Measurements from ENCODE around the gene SUFU. TPM values are rescaled to one million over a fixed set of nuclear protein-coding genes. Genes with fewer than 3 reads are reported as not detected.

Gene SUFU
- total RNA-seq, 1 experiment from 2014 or later: 4.6 TPM

DNA sequence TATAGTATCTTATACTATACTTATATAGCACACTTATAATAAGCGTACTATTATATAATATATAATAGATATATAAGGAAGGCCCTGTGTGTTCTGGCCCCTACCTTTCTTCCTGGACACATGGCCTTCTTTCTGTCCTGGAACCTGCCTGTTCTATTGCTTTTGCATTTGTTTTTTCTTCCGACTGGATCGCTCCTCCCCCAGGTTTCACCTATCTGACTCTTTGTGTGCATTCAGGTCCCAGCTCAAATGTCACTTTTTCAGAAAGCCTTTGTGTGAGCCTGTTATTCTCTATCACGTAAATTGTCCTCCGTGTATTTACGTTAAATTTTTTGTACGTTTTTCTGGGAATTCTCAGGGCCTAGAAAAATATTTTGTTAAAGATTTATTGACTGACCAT, 137.6 kb downstream of the SUFU start:
- DNase-seq (ENCODE audit: low read depth): no peak

DNA sequence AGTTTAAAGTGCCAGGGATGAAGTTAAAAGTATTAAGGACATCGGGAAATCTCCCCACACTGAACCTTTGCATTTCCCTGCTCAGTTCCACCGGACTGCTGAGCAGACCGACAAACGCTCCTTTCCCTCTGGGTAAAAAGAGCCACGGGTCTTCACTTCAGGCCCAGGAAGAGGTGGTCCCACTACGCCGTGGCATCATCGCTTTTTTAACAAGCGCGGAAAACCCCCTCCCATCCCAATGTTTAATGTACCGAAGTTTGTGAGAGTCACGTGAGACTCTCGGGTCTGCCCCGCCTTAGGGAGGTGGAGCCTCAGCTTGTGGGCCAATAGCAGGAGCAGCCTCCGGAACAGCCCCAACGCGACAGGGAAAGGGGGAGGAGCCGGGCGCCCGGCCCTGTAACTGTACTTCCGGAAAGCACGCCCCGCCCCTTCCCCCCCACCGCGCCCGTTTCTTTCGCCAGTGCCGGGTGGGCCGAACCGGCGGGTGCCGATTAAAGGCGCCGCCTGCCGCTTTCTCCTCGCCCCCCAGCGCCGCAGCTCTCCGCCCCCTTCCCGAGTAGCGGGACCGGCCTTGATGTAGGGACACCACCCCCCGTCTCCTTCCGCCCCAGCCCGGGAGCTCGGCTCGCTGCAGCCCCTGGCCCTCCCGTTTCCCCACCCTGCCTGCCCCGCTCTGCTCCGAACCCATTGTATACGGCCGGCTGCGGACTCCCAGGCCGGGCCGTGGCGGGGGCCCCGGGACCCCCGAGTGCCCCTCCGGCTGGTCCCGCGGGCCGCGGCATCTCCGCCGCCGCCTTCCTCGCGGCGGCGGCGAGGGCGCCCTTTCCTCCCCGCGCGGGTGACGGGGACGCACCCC, 138.3 kb downstream of the SUFU start:
- peak; percentile 94 for DNase-seq (ENCODE audit: low read depth)

DNA sequence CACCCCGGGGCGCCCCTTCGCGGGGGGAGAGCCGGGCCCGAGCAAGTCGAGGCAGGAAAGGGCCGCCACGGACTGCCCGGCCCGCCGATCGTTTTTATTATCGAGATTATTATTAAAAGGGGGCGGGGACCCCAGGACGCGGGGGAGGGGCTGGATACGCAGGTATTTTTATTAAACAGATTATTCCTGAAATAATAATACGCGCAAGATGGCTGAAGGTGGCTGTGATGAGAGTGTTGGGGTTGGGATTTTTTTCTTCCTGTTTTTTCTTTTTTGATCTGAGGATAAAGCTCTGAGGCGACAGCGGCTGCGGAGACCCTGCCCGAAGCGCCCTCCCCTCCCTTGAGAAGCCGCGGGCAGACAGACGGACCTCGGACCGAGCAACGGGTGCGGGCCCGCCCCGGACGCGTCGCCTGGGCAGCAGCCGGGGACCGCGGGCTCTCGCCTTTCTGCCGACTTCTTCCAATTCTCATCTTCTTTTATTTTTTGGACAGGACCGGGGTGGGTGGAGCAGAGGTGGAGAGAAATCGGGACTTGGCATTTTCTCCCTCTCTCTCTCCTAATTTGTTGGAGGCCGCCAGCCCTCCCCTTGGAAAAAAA, 139.1 kb downstream of the SUFU start:
- peak; percentile 61 for DNase-seq (ENCODE audit: low read depth)

DNA sequence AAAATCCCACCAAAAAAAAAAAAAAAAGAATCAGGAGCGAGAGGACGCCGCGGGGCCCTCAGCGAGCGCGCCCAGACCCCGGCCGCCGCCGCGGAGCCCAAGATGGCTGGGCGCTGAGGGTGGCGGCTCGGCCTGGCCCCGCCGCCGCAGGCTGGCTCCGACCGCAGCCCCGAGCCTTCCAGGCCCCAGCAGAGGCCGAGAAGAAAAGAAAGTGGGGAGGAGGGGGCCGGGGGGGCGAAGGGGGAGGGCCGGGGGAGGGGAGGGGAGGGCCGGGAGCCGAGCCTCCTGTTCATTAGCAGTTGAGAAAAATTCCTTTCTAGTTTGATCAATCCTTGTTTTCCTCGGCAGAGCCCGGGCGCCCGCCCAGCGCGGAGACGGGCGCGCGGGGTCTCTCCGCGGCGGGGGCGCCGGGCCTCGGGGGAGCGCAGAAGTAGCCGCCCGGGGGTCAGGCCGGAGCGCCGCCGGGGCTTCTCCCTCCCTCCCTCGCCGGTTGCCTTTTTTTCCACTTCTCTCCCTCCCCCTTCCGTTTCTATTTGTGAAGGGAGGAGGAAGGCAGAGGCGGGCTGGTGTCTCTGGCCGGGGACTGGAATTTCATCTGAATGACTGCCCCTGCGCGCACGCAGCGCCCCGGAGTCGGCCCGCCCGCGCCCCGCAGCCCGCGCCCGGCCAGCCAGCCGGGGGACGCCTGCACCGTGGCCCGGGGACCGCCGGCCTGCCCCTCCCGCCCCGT, 139.7 kb downstream of the SUFU start:
- DNase-seq (ENCODE audit: low read depth): peak; percentile 81

- peak; percentile 50 for DNase-seq (ENCODE audit: low read depth)
Observed at GRCh38 chr10:102644066-102644645, 140.4 kb downstream of the SUFU start, which contains the start of gene TRIM8. Gene TRIM8 (plus strand): TSS chr10:102644479. CDS start chr10:102644618, 139 bp downstream.

DNA sequence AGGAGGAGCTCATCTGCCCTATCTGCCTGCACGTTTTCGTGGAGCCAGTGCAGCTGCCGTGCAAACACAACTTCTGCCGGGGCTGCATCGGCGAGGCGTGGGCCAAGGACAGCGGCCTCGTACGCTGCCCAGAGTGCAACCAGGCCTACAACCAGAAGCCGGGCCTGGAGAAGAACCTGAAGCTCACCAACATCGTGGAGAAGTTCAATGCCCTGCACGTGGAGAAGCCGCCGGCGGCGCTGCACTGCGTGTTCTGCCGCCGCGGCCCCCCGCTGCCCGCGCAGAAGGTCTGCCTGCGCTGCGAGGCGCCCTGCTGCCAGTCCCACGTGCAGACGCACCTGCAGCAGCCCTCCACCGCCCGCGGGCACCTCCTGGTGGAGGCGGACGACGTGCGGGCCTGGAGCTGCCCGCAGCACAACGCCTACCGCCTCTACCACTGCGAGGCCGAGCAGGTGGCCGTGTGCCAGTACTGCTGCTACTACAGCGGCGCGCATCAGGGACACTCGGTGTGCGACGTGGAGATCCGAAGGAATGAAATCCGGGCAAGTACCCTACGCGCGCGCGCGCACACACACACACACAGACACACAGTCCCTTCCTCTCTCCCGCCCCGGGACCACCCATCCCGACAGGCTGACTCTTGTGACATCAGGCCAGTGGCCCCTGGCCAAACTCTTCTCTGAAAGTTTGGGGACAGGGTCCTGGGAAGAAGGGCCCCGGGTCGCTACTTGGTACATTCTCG, 141.0 kb downstream of the SUFU start:
- DNase-seq (ENCODE audit: low read depth): peak; percentile 81

DNA sequence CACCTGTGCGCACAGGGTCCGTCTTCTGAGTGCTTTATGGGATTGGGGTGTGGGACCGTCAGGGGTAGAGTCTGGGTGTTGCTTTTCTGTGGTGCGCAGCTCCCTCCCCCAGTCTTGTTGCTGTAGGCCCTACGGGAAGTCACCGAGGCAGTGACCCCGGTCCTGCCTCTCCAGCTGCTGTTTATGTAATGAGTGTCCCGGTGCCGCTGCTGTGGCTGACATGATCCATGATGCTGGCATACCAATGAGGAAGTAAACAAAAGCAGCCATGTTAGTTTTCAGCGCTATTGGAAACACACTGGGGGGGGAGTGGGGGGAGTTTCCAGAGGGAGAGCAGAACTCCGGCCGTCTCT, 141.6 kb downstream of the SUFU start:
- DNase-seq (ENCODE audit: low read depth): peak; percentile 79

GRCh38 chr10:102645741-102646609, 142.2 kb downstream of the SUFU start:
- DNase-seq (ENCODE audit: low read depth): peak; percentile 92

DNA sequence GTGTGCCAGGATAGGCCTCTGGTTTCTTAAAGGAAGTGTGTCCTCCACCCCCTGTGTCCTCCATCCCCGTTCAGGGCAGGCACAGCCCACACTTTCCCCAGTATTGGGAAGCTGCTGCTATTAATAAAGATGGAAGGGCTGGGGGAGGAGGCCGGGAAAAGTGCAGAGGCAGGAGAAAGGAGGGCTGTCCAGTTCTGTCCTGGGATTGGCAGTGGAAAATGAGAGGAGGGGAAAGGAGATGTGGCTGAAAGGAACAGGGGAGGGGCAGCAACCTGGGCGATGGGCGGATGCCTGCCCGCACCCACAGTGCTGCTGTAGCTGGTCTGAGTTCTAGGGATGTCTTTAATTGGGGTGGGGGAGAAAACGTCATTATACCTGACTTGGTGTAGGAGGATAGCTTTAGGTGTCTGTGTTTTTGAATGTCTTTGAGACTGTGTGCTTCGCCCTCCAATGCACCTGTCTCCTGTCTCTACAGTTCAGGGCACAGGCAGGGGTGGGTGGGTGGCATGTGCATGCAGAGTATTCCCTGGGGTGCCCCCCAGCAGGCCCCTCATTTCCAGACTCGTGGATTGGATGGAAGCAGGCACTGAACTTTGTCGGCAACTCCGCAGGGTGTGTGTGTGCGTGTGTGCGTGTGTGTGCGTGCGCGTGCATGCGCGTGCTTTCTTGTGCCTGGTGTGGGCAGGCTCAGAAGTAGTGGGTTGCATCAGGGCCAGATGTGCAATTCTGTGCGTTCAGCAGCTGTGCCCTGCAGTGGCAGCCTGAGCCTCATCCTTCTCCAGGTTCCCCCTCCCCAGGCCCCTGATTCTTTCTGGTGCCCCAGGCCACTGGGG, 143.1 kb downstream of the SUFU start:
- no peak for DNase-seq (ENCODE audit: low read depth)

DNA sequence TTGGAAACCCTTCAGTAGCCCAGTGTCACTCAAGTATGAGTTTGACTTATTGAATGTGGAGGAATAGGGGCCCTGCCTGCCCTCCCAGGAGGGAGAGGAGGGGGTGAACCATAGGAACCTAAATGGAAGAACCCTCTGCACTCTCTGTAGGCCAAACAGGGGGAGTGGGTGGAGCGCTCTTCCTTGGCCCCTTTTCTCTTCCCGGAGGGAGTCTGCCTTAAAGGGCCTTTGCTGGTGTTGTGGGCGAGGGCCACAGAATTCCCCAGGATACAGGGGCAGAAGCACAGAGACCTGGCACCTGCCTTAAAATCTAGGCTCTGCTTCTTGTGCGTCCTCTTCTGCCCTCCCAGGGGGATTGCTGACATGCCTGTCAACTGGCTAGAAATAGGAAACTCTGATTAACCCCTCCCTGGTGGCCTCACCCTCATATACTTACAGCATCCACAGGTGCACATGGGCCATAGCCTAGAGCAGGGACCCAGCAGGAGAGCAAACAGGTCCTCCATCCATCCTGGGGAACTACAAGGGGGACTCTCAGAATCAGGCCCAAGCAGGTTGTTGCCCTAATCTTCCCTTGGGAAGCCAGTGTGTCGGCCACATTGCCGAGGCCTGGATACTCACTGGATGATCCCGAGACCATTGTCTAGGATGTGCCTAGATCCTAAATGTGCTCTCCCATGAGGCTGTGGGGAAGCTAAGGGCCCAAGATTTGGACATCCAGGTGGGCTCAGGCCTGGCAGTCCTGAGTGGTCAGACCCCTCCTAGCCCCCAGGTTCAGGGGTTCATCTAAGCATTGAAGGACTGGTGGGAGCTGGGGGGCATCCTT, 143.9 kb downstream of the SUFU start:
- DNase-seq (ENCODE audit: low read depth): no peak

GRCh38 chr10:102648269-102648888, 144.6 kb downstream of the SUFU start:
- no peak for DNase-seq (ENCODE audit: low read depth)

GRCh38 chr10:102648889-102649796, 145.4 kb downstream of the SUFU start:
- no peak for DNase-seq (ENCODE audit: low read depth)

DNA sequence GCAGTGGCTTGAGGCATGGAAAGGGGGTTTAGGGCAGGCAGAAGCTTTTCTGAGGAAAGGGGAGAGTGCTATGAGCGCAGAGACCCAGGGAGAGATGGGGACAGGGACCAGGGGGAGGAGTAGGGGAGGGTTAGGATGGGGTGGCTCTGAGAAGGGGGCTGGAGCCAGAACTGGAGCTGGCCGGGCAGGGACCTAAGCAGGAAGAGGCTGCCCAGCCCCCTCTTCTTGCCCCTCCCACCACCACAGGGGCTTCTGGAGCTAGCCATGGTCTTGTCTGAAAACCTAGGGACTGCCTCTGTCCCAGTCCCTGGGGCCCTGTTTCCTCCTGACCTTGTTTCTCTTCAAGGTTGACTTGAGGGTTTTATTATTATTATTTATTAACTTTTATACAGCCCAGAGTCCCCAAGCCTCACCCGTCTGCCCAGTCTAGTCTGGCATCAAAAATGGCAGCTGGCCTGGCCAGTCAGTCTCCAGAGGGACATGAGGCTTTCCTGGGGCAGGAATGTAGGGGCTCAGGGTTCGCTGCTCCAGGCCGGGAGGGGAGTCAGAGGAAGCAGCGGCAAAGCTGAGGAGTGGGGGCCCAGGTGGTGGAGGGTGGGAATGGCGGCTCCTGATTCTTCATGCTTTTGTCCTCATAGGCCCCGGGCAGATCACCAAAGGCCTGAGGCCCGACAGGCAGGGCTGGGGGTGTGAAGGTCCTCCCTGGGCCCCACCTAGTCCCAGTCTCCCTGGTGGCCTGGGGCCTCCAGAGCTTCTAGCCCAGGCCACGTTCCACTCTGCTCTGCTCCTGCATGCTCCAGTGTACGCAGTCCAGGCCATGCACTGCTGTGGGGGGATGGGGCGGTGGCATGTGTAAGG, 146.3 kb downstream of the SUFU start:
- DNase-seq (ENCODE audit: low read depth): no peak

- DNase-seq (ENCODE audit: low read depth): no peak
Observed at GRCh38 chr10:102650655-102651454, 147.1 kb downstream of the SUFU start.

DNA sequence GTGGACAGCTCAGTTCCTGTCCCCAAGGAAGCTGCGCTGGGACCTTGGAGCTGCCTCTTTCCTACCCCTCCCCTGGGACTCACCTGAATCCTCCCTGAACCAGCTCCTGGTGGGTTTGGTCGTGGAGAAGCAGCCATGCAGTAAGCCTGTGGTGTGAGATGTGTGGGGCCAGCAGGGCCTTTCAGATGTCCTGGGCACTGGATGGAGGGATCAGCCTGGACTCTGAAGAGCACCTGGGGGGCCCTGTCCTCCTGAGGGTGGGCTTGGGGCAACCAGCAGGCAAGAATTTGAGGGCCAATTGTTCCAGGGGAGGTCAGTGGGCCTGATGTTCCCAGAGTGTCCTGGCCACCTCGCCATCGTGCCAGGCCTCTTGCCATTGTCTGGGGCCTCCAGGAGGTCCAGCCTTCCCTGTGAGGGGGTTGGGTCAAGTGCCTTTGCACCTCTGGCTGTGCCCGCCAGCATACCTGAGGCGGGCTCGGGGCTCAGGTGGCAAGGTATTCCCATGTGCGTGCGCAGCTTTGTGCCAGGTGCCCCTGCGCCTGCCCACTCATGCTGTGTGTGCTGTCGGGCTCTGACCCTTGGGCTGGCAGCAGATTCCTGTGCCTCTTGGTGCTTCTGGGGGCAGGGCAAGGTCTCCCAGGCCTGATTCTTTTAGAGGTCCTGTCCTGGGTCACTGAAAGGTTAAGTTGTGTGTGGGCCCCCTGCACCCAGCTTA, 147.8 kb downstream of the SUFU start:
- DNase-seq (ENCODE audit: low read depth): no peak
